ENCODE measurements around the gene IFITM2.
"Not testable (repeated sequence)": the region's sequence is repeated elsewhere in the genome, so short reads cannot be mapped to it uniquely, and the experiment has no call there.

Gene IFITM2

GRCh38 chr11:307766-308708, at the start of gene IFITM2:
IFITM2 (plus strand) TSS chr11:307816; CDS start chr11:308193, 377 bp downstream.
- DNase-seq (ENCODE audit: low read depth in 2 of 2), result peak in 1 of 2 experiments; percentile 37

DNA sequence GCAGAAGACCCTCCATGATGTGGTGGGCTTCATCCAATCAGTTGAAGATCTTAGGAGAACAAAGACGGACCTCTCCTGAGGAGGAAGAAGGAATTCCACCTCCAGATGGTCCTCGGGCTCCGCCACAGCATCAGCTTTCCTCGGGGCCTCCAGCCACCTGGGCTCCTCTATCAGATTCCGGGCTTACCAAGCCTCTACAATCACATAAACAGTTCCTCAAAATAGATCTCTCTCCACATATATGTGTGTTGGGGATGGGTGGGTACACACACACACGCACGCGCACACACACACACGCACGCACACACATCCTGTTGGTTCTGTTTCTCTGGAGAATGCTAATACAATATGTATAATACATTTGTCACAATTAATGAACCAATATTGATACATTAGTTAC, 48.2 kb upstream of the IFITM2 start:
- no peak for DNase-seq (ENCODE audit: low read depth in 2 of 2)

DNA sequence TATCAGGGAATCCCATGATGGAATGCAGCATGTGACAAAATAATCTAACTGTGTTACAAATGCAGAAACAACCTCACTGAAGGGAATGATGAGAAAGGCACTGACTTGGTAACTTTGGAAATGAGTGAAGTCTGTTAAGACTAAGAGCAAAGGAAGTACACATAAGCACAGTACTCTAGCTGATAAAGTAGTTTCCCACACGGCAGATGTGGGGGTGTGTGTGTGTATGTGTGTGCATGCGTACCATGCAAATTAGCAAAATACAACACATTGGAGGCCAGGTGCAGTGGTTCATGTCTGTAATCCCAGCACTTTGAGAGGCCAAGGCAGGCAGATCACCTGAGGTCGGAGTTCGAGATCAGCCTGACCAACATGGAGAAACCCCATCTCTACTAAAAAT, 46.0 kb upstream of the IFITM2 start:
- DNase-seq (ENCODE audit: low read depth in 2 of 2), result no peak

DNA sequence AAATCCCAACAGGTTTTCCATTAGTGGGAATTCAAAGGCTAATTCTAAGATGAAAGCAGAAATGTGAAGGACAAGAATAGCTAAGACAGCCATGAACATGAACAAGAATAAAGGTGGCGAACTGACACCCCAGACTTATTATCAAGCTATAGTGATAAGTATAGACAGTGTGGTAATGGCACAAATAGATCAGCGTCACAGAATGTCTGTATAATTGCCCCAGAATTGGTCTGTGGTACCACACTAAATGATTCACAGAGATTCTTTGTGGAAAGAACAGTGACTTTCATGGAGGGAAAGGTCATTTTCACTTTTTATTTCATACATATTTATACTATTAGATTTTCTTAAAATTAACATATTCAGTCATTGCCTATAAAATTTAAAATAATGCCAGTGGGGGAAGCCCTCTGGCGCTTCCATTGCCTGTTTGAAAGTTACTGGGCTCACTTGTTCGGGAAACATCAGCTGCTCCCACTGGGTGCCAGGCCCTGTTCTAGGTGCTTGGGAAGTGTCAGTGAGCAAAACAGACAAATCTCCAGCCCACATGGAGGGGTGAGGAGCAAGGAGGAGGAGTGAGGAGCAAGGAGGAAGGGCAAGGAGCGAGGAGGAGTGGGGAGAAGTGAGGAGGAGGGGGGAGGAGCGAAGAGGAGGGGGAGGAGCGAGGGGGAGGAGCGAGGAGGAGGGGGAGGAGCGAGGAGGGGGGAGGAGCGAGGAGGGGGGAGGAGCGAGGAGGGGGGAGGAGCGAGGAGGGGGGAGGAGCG, 40.8 kb upstream of the IFITM2 start:
- no peak for DNase-seq (ENCODE audit: low read depth in 2 of 2)

DNA sequence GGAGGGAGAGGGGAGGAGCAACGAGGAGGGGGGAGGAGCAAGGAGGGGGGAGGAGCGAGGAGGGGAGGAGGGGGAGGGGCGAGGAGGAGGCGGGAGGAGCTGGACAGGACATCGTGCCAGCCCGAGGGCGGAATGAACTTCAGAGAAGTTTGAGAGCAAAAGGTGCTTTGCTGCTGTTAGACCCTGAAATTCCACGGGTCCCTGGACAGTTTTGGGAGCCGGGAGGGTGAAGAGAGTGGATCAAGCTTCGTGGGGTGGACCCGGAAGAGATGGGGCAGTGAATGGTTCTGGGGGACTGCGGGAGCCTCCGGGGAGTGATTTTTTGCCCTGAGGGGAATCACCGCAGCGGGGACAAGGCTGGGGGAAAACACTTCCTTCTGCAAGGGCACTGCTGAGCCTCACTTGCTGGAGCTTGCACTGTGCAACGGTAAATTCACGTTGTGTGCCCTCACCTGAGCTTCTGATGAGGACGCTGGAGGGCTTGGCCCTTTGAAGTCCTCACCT, 40.1 kb upstream of the IFITM2 start:
- DNase-seq (ENCODE audit: low read depth in 2 of 2), result peak in 1 of 2 experiments; percentile 46

DNA sequence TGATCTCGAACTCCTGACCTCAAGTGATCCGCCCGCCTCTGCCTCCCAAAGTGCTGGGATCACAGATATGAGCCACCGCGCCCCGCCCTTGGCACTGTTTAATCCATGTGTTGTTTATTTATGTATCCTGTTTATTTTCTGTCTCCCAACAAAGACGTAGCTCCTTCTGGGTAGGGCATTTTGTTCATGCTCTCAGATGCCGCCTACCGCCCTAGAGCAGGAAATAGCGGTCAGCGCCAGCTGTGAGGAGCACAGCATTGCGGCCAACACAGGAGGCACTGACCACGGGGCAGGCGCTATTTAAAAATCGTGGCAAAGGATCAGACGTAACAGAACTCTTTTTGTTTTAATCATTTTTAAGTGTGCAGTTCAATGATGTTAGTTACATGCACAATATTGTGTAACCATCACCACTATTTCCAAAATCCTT, 38.9 kb upstream of the IFITM2 start:
- not testable (repeated sequence) for DNase-seq (ENCODE audit: low read depth in 2 of 2)

DNA sequence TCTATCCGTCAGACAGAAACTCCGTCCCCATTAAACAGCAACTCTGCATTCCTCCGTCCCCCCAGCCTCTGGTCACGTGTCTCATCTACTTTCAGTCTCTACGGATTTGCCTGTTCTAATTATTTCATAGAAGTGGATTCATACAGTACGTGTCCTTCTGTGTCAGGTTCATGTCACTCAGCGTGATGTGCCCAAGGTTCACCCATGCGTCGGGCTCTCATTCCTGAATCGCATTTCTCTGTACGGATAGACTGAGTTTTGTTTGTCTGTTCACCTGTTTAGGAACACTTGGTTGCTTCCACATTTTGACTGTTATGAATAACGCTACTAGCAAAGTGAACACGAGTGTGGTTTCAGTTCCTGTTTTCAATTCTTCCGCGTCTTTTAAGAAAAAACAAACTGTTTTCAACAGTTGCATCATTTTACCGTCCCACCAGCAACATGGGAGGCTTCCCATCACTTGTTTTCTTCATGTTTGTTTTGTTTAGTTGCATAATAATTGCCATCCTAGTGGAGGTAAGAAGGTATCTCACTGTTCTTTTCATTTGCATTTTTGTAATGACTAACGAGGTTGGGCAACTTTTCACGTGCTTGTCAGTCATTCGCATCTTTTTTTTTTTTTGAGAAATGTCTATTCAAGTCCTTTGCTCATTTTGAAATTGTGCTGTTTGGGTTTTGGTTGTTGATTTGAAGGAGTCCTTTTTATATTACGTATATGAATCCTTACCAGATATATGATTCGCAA, 38.3 kb upstream of the IFITM2 start:
- DNase-seq (ENCODE audit: low read depth in 2 of 2), result peak in 1 of 2 experiments; percentile 28

- DNase-seq (ENCODE audit: low read depth in 2 of 2), result no peak
Measured at GRCh38 chr11:270451-271318, 36.9 kb upstream of the IFITM2 start.

- no peak for DNase-seq (ENCODE audit: low read depth in 2 of 2)
Measured at GRCh38 chr11:271319-271715, 36.3 kb upstream of the IFITM2 start.

DNA sequence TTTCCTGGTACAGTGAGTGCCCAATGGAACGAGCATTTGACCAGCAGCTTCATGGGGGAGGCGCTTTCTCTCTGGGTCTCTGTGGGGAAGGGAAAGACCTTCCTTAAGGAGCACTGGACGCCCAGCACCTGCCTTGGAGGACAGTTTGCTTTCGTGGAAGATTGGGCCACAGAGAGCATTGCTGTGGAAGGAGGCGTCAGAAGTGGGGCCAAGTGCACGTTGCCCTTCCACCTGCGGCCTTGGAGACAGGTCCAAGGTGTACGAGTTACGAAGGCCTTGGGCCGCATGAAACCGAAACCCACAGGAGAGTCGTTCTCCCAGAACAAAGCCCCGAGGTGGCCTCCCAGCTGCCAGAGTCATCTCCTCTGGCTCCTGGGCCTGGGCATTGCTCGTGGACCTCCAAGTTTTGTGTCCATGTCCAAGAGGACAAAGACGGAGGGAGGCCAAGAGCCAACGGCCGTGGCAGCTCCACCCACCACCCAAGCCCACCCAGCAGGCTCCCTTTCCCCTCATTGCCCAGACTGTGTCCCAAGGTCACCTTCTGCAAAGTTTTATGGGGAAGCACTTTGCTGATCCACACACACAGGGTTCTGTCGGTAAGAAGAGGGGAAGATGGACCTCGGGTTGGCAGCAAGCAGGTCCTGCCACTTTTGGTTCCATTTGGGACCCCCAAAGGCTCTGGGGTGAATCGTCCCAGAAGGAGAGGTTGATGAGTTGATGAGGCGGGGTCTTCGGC, 35.3 kb upstream of the IFITM2 start:
- DNase-seq (ENCODE audit: low read depth in 2 of 2), result no peak

- DNase-seq (ENCODE audit: low read depth in 2 of 2), result no peak
Measured at GRCh38 chr11:272931-273198, 34.8 kb upstream of the IFITM2 start.

DNA sequence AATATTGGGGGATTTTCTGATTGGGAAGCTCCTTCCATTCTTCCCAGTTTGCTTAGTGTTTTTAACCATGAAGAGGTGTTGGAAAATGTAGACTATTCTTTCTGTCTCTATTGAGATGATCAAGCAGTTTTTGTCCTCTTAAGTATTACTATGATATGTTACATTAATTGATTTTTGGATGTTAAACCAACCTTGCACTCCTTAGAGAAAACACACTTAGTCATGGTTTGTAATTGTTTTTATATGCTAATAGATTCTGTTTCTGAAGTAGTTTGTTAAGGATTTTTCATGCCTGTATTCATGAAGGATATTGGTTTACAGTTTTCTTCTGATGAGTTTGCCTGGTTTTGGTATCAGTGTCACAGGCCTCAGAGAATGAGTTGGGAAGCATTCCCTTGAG, 31.4 kb upstream of the IFITM2 start:
- DNase-seq (ENCODE audit: low read depth in 2 of 2), result no peak

DNA sequence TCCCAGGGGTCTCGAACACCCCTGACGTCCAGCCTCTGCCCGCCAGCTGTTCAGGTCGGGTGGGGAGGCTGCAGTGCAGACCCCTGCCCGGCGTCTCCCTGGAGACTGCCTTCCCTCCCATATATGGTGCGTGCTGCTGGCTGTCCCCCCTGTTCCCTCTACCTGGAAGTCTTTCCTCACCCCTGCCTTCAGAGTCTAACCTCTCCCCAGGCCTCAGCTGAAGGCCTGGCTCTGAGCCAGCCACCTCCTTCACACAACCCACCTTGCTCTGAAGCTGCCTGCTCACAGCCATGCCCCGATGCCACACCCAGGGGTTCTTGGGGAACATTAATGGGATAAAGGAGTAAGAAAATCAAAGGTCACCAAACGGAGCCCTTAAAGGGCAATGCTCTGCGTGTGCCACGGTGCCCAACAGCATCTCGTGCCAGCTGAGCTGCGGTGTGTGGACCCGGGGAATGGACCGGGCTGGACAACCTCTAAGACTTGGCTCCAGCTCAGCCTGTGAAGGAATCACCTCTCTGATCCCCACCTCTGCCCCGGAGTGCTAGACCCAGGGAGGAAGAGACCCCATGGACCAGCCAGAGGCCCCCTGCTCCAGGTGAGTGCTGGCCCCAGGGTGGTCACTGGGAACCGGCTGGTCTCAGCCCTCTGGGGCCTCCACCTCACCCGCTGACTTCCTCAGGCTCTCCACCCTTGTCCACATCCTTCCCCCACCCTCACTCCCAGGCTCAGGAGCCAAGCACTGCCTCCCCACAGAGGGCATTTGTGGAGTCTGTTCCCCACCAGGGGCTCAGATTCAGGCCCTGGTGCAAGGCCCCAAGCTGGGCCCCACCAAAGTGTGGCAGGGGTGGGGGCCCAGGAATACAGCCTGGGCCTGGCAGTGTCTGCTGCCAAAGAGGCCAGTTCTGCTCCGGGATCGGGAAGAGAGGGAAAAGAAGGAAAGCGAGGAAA, 29.3 kb upstream of the IFITM2 start, which contains the start of gene NLRP6:
Gene NLRP6 (plus strand): TSS at position 407 of the 951 bp plus-strand sequence. CDS start 163 bp downstream, at position 570.
- no peak for DNase-seq (ENCODE audit: low read depth in 2 of 2)

- no peak for DNase-seq (ENCODE audit: low read depth in 2 of 2)
Measured at GRCh38 chr11:279040-279965, 28.3 kb upstream of the IFITM2 start.

DNA sequence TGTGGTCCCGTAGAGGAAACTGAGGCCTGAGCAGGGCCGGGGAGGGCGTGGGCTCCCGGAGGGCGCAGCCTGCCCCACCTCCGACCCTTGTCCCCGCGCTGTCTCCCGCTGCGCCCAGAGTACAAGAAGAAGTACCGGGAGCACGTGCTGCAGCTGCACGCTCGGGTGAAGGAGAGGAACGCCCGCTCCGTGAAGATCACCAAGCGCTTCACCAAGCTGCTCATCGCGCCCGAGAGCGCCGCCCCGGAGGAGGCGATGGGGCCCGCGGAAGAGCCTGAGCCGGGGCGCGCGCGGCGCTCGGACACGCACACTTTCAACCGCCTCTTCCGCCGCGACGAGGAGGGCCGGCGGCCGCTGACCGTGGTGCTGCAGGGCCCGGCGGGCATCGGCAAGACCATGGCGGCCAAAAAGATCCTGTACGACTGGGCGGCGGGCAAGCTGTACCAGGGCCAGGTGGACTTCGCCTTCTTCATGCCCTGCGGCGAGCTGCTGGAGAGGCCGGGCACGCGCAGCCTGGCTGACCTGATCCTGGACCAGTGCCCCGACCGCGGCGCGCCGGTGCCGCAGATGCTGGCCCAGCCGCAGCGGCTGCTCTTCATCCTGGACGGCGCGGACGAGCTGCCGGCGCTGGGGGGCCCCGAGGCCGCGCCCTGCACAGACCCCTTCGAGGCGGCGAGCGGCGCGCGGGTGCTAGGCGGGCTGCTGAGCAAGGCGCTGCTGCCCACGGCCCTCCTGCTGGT, 27.5 kb upstream of the IFITM2 start:
- DNase-seq (ENCODE audit: low read depth in 2 of 2), result no peak

DNA sequence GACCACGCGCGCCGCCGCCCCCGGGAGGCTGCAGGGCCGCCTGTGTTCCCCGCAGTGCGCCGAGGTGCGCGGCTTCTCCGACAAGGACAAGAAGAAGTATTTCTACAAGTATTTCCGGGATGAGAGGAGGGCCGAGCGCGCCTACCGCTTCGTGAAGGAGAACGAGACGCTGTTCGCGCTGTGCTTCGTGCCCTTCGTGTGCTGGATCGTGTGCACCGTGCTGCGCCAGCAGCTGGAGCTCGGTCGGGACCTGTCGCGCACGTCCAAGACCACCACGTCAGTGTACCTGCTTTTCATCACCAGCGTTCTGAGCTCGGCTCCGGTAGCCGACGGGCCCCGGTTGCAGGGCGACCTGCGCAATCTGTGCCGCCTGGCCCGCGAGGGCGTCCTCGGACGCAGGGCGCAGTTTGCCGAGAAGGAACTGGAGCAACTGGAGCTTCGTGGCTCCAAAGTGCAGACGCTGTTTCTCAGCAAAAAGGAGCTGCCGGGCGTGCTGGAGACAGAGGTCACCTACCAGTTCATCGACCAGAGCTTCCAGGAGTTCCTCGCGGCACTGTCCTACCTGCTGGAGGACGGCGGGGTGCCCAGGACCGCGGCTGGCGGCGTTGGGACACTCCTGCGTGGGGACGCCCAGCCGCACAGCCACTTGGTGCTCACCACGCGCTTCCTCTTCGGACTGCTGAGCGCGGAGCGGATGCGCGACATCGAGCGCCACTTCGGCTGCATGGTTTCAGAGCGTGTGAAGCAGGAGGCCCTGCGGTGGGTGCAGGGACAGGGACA, 26.7 kb upstream of the IFITM2 start:
- no peak for DNase-seq (ENCODE audit: low read depth in 2 of 2)

Data from stimulated activated CD4-positive, alpha-beta T cell treated with anti-CD3 and anti-CD28 coated beads, Interleukin-12 subunit alpha, Interleukin-12 subunit beta, amount 100 ng/mL, for 24 hours (primary cell).